GM19025 (cell line): ENCODE measurements around the gene SMC2.
A peak's percentile ranks its signal among the peaks of the same experiment; 100 is the strongest.

Experiments
- ATAC-seq: cut with Tn5 transposase; IDR thresholded peaks from one replicate; pipeline ENCODE4 v1.9.1; 2021; ENCODE audit warnings: mild to moderate bottlenecking, low read depth, moderate library complexity; ENCODE audit not compliant: unreplicated experiment

The SMC2 gene

GRCh38 chr9:104099630-104100029, 5.5 kb downstream of the SMC2 start:
- ATAC-seq: no peak

- no peak for ATAC-seq
Observed at GRCh38 chr9:104104360-104104759, 10.3 kb downstream of the SMC2 start.

- no peak for ATAC-seq
Observed at GRCh38 chr9:104107799-104108198, 13.7 kb downstream of the SMC2 start.

GRCh38 chr9:104108315-104108714, 14.2 kb downstream of the SMC2 start:
- no peak for ATAC-seq

GRCh38 chr9:104110509-104110908, 16.4 kb downstream of the SMC2 start:
- ATAC-seq: no peak

- no peak for ATAC-seq
Observed at GRCh38 chr9:104118916-104119315, 24.8 kb downstream of the SMC2 start.

- no peak for ATAC-seq
Observed at GRCh38 chr9:104121022-104121421, 26.9 kb downstream of the SMC2 start.

GRCh38 chr9:104138243-104138868, 44.2 kb downstream of the SMC2 start:
- ATAC-seq: no peak

- no peak for ATAC-seq
Observed at GRCh38 chr9:104142799-104143549, 48.9 kb downstream of the SMC2 start.

- ATAC-seq: no peak
Observed at GRCh38 chr9:104143550-104143910, 49.4 kb downstream of the SMC2 start.

- no peak for ATAC-seq
Observed at GRCh38 chr9:104144336-104144735, 50.2 kb downstream of the SMC2 start.

GRCh38 chr9:104173067-104173466, 79.0 kb downstream of the SMC2 start:
- ATAC-seq: no peak

- no peak for ATAC-seq
Observed at GRCh38 chr9:104177003-104177611, 83.0 kb downstream of the SMC2 start.

- peak; percentile 93 for ATAC-seq
Observed at GRCh38 chr9:104177676-104178075, 83.6 kb downstream of the SMC2 start.
